NCI-H69 (cell line): ENCODE data around the gene NPAS3.

ENCODE experiments used
- DNase-seq: peaks from one replicate; lab custom pipeline; 2025; lab: John Stamatoyannopoulos, UW

NPAS3 gene

GRCh38 chr14:33184587-33184986 is 245.9 kb downstream of the NPAS3 start:
- peak; percentile 48 for DNase-seq

- DNase-seq: no peak
Observed at GRCh38 chr14:33186656-33187055, 248.0 kb downstream of the NPAS3 start.

- no peak for DNase-seq
Observed at GRCh38 chr14:33188880-33189279, 250.2 kb downstream of the NPAS3 start.

GRCh38 chr14:33191855-33192254 is 253.2 kb downstream of the NPAS3 start:
- no peak for DNase-seq

- DNase-seq: no peak
Observed at GRCh38 chr14:33194551-33194950, 255.9 kb downstream of the NPAS3 start.

GRCh38 chr14:33198684-33199083 is 260.0 kb downstream of the NPAS3 start:
- DNase-seq: no peak

GRCh38 chr14:33201116-33201515 is 262.4 kb downstream of the NPAS3 start:
- no peak for DNase-seq

- DNase-seq: peak; percentile 9
Observed at GRCh38 chr14:33206981-33207380, 268.3 kb downstream of the NPAS3 start.

- DNase-seq: no peak
Observed at GRCh38 chr14:33207467-33208017, 268.9 kb downstream of the NPAS3 start.

- no peak for DNase-seq
Observed at GRCh38 chr14:33210311-33210710, 271.6 kb downstream of the NPAS3 start.

GRCh38 chr14:33218026-33218425 is 279.3 kb downstream of the NPAS3 start:
- DNase-seq: no peak

- DNase-seq: no peak
Observed at GRCh38 chr14:33219957-33220356, 281.3 kb downstream of the NPAS3 start.

GRCh38 chr14:33229269-33229929 is 290.7 kb downstream of the NPAS3 start:
- peak; percentile 72 for DNase-seq

- DNase-seq: peak; percentile 29
Observed at GRCh38 chr14:33230021-33230420, 291.3 kb downstream of the NPAS3 start.

- DNase-seq: no peak
Observed at GRCh38 chr14:33232031-33232430, 293.4 kb downstream of the NPAS3 start.

GRCh38 chr14:33237115-33237740 is 298.5 kb downstream of the NPAS3 start:
- DNase-seq: no peak

- DNase-seq: no peak
Observed at GRCh38 chr14:33239465-33239864, 300.8 kb downstream of the NPAS3 start.

GRCh38 chr14:33240466-33240865 is 301.8 kb downstream of the NPAS3 start:
- DNase-seq: no peak

- DNase-seq: no peak
Observed at GRCh38 chr14:33241331-33241730, 302.7 kb downstream of the NPAS3 start.

- DNase-seq: no peak
Observed at GRCh38 chr14:33249233-33249820, 310.6 kb downstream of the NPAS3 start.

- no peak for DNase-seq
Observed at GRCh38 chr14:33250963-33251362, 312.3 kb downstream of the NPAS3 start.

GRCh38 chr14:33254342-33254741 is 315.7 kb downstream of the NPAS3 start:
- peak; percentile 69 for DNase-seq

- peak; percentile 59 for DNase-seq
Observed at GRCh38 chr14:33254861-33255395, 316.2 kb downstream of the NPAS3 start.
